22Rv1 (cell line): ENCODE measurements around the gene EOMES.

Experiments
- H3K27ac ChIP-seq: fragments of 450-650 bp; 2 replicates; pipeline ENCODE4 v1.5.1; 2017
- ZFX ChIP-seq: fragments of 450-650 bp; IDR thresholded peaks from 2 replicates; pipeline ENCODE4 v1.6.1; 2017; ENCODE audit warnings: antibody characterized with exemption, borderline replicate concordance
- TF ChIP-seq, protein P1 (sequence below): fragments of 450-650 bp; IDR thresholded peaks from 2 replicates; pipeline ENCODE4 v1.5.1; 2017; ENCODE audit warnings: mild to moderate bottlenecking

EOMES gene

DNA sequence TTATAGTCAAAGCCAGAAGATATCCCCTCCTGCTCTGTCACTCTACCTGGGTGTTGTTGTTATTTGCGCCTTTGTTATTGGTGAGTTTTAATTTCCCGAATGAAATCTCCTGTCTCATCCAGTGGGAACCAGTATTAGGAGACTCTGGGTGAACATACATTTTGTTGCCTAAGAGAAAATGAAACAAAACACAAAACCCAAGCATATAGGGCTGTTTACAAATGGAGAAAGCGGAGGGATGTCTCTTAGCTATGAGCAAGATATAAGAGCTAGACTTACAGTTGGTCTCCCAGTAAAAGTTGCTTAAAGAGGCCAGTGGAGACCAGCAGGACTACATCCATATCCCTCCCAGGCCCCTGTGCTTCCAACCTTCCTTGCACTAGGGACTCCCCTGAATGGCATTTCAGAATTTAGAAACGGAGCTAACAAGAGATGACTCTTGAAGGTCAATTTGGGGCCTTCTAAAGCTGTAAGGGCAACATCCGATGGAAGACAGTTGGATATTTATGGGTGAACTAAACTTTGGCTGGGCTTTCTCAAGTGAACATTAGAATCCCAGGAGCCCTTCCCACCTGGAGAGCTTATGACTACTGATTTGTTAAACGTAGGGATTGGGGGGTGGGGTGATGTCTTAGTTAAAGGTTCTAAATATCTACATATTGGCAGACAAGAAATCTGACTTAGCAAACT lies 2.7 kb downstream of the EOMES start:
- H3K27ac ChIP-seq: no peak overlapping the region

DNA sequence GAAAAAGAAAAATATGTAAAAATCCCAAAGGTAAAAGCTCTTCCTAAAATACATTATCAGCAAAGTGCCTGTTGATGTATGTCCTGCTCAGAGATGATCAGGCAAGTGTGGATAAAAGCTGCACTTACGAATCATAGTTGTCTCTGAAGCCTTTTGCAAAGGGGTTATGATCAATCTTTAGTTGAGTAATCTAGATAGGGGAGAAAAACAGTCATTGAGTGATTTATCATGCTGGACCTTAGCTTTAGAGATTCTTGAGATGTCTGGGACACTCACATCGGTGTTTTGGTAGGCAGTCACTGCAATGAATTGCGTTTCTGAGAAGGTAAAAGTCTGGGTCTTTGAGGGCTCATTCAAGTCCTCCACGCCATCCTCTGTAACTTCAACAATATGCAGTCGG lies 3.7 kb downstream of the EOMES start:
- no peak overlapping the region for H3K27ac ChIP-seq
- TF ChIP-seq, protein P1, sequence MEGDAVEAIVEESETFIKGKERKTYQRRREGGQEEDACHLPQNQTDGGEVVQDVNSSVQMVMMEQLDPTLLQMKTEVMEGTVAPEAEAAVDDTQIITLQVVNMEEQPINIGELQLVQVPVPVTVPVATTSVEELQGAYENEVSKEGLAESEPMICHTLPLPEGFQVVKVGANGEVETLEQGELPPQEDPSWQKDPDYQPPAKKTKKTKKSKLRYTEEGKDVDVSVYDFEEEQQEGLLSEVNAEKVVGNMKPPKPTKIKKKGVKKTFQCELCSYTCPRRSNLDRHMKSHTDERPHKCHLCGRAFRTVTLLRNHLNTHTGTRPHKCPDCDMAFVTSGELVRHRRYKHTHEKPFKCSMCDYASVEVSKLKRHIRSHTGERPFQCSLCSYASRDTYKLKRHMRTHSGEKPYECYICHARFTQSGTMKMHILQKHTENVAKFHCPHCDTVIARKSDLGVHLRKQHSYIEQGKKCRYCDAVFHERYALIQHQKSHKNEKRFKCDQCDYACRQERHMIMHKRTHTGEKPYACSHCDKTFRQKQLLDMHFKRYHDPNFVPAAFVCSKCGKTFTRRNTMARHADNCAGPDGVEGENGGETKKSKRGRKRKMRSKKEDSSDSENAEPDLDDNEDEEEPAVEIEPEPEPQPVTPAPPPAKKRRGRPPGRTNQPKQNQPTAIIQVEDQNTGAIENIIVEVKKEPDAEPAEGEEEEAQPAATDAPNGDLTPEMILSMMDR: no peak
- TF ChIP-seq ZFX: no peak

More for the DNA sequence above, 2.7 kb downstream of the EOMES start:
- TF ChIP-seq, protein P1: no peak
- no peak for TF ChIP-seq ZFX

DNA sequence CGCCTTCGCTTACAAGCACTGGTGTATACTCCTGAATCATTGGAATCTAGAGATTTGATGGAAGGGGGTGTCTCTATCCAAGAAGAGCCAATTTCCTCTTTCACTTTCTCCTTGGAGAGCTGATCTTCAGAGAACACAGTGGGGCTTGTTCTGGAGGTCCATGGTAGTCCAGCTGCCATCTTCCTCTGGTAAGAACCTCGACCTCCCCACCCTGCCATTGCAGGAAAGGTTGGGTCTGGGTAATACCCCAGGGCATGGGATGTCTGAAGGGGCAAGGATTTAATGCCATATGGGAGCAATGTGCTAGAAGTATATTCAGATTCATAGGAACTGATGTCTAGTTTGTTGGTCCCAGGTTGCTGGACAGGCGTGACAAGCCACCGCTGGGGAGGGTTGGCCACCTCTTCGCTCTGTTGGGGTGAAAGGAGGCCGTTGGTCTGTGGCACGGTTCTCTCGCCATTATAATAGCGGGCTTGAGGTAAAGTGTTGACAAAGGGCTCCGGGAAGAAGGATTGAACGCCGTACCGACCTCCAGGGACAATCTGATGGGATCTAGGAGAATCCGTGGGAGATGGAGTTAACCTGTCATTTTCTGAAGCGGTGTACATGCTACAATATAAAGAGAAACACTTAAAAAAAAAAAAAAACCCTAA lies 4.8 kb downstream of the EOMES start:
- TF ChIP-seq, protein P1: no peak
- no peak for TF ChIP-seq ZFX
- no peak overlapping the region for H3K27ac ChIP-seq

DNA sequence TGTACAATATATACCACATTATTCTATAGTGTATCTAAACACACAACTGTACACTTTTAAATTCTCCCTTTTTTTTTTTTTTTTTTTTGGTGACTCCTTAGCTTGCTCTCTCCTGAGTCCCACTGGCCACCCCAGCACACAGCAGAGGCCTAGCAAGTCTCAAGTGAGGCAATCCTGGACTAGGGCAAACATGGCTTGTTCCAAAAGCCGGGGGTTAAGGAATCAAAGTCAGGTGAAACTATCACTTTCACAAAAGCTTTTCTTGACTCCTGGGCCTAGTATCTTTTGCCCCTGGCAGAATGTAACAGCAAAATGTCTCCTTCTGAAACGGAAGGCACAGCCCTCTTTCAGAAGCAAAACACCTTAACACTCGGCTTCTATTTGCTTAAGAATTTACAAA lies 5.8 kb downstream of the EOMES start:
- no peak for TF ChIP-seq ZFX
- TF ChIP-seq, protein P1: no peak
- no peak overlapping the region for H3K27ac ChIP-seq

DNA sequence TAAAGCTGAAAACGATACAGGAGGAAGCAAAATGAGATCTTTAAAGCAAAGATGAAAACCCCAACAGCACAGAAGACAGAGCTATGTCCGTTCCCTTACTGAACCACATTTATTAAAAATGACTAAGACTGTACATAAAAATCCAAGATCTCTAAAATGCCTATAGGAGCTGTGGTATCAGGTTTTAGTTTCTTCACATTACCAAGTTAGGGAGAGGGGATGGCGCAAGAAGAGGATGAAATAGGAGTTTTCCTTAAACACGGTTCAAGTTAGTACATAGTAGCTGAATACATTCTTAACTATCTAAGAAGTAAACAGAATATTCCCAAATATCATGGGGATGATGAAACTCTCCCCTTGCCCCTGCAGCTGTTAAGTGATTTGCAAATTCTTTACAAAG lies 6.3 kb downstream of the EOMES start:
- no peak overlapping the region for H3K27ac ChIP-seq
- no peak for TF ChIP-seq ZFX
- TF ChIP-seq, protein P1: no peak

DNA sequence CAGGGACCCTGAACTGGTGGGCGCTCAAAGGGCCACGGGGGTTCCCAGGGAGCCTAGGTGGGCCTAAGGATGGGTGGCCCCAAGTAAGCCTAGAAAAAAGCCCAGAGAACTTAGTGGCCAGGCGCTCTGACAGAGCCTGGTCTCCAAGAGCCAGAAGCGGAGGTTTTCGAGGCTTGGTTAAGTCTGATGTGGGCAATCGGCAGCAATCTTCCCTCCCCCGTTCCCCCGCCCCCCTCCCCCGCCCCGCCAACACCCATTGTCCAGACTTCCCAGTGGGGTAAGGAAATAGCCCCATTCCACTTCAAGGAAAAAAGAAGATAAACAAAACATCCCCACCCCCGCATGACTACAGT lies 6.7 kb downstream of the EOMES start:
- no peak overlapping the region for H3K27ac ChIP-seq
- TF ChIP-seq ZFX: no peak
- TF ChIP-seq, protein P1: no peak

DNA sequence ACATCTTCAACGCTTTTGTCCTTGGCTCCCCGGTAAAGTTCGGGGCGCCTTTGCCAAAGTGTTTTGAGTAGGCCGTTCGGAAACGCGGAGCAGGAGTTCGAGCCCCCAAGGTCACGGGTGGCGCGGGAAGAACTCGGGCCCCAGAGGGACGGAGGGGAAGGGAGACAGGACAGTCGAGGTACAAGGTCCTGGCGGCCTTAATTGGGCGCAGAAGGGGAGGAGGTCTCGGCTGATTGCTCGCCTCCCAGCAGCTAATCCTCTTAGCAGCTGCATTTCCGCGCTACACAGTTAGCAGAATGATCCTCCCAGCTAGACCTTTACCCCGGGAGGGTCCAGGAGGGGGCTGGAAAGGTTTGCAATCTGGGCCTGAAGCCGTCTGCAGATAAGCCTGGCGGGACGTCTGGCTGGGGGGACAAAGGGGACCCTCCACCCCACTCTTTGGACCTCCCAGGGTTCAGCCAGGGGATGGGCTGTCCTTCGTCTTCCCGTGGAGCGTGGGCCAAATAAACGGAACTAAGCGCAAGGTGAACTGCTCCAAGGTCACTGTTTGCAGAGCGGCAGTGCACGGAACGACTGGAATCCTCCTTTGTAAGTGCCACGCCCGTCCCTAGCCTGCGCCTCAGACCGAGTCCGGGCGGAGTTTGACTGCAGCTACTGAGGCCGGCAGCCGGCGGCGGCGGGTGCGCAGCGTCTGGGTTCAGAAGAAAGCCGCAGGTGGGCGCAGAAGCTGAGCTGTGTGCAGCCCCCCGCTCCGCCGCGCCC lies 7.2 kb downstream of the EOMES start:
- TF ChIP-seq ZFX: no peak
- TF ChIP-seq, protein P1: no peak
- peak overlapping the region; percentile 58; the same call in 1 of the 2 replicates for H3K27ac ChIP-seq
